Upper lobe of left lung (tissue), 4 donors: ENCODE measurements around the gene ZFR2.

Experiments used
- CTCF ChIP-seq, 6 experiments: fragments of 450-650 bp in 4 of 6; fragments of 200-600 bp in 2 of 6; sonication (generic) in 2 of 6; IDR thresholded peaks; one replicate each; pipeline ENCODE4 v1.5.1; 2016 to 2019; ENCODE audit warnings: antibody characterized with exemption in 6 of 6
- POLR2A ChIP-seq, 4 donors: fragments of 450-650 bp; IDR thresholded peaks; one replicate each; pipeline ENCODE4 v1.5.1; 2016 to 2017; ENCODE audit warnings: antibody characterized with exemption in 4 of 4, mild to moderate bottlenecking in 2 of 4
- POLR2AphosphoS5 ChIP-seq, 2 donors: sonication (generic); formaldehyde crosslinking; IDR thresholded peaks; one replicate each; pipeline ENCODE4 v1.5.1; 2017; ENCODE audit warnings: antibody characterized with exemption in 2 of 2

GRCh38 chr19:3761382-3762129, 107.3 kb downstream of the ZFR2 start, which contains the start of gene APBA3:
- TF ChIP-seq CTCF (IDR thresholded peaks at IDR 0.05): peak; percentile 63 to 91 (median 78)
- TF ChIP-seq POLR2AphosphoS5 (IDR thresholded peaks at IDR 0.05): peak; percentile 77 to 96
- TF ChIP-seq POLR2A (IDR thresholded peaks at IDR 0.05): peak in 2 of 4 donors; percentile 80 to 88
